NCI-H748 treated with DMSO at 0.1 percent for 48 hours (cell line): ENCODE measurements around the gene SARS2.
"Not testable (repeated sequence)": the region's sequence is repeated elsewhere in the genome, so short reads cannot be mapped to it uniquely, and the experiment has no call there.

Experiments used
- DNase-seq: peaks from one replicate; lab custom pipeline; 2025; lab: John Stamatoyannopoulos, UW

The SARS2 gene

DNA sequence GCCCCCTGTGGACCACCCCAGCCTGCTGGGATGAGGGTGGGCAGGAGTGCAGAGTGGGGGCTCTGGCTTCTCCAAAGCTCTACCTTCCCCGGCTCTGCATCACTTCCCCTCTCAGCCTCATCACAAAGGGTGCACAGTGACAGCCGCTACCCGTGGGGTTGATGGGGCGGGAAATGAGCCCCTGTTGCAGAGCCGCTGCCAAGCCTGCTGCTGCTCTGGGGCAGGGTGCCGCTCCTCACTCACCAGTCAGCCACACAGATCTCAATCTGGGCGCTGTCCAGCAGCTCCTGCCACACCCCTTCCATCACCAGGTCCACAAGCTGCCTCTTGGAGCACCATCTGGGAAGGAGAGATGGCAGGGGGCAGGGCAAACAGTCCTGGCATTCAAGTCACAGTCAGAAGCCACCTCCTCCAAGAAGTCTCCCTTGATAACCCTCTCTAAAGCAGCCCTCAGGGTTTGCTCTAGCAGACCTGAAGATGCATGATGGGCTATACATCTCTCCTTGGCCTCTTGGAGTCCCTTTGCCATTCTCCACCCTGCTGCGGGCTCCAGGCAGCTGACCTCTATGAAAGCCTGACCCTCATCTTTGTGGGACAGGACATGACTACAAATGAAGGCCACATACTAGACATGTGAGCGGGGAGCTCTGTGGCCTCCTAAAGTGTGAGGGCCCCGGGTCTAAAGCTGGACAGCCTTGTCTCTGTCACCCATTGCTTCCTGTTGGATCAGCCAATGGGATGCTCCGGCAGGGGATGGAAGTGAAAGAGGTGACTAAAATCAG is 15.9 kb upstream of the SARS2 start:
- no peak for DNase-seq

DNA sequence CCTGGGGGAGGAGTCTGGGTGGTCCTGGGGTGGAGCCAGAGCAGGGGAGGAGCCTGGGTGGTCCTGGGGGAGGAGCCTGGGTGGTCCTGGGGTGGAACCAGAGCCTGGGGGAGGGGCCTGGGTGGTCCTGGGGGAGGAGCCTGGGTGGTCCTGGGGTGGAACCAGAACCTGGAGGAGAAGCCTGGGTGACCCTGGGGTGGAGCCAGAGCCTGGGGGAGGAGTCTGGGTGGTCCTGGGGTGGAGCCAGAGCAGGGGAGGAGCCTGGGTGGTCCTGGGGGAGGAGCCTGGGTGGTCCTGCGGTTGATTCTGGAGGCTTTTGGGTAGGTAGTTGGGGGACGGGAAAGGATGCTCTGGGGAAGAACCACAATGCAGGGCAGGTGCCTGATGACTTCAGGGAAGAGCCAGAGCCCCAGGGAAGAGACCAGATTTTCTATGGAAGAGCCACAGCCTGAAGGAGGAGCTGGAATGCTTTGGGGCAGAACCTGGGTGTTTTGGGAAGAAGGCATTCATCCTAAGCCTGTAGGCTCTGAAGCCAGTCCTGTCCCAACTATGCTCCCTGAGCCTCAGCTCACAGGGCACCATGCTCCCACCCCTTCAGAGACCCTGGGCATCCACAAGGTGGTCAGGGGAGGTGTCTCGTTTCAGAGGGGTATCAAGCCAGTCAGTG is 15.1 kb upstream of the SARS2 start:
- DNase-seq, result no peak

DNA sequence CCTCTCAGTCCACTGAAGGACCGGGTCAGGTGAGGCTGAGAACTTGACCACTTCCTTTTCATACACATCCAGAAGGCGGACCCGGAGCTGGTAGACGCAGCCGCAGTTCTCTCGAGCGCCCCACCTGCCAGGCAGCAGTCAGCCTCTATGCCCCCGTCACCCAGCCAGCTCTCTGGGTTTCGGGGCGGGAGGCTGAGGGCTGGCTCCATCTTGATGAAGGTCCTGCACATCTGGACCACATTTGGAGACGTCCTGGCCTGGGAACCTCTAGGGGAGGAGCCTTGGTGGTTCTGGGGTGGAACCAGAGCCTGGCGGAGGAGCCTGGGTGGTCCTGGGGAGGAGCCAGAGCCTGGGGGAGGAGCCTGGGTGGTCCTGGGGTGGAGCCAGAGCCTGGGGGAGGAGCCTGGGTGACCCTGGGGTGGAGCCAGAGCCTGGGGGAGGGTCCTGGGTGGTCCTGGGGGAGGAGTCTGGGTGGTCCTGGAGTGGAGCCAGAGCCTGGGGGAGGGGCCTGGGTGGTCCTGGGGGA is 14.5 kb upstream of the SARS2 start:
- peak; percentile 32 for DNase-seq

DNA sequence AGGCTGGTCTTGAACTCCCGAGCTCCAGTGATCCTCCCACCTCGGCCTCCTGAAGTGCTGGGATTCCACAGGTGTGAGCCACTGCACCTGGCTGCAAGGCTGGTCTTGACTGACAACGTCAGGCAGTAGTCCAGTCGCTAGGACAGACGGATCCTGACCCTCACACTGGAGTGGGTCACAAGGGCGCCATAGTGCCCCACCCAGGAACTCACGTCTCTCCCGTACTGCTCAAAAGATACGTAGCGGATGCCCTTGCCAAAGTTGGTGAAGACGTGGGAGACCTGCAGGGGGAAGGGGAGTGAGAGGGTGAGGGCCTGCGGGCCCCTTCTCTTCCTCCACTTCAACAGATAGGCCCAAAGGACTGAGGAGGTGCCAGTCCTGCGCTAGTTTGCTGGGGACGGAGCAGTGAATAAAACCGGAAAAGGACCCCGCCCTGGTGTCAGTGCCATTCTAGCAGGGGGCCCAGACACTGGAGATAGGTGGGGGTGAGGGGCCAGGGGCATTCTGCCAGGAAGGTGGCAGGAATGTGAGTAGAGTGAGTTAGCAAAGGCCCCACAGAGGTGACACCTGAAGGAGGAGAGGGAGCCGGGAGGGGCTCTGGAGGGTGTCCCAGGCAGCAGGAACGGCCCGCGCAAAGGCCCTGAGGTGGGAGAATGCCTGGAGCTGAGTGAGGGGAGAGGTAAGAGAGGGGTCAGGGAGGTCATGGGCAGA is 12.1 kb upstream of the SARS2 start:
- no peak for DNase-seq

DNA sequence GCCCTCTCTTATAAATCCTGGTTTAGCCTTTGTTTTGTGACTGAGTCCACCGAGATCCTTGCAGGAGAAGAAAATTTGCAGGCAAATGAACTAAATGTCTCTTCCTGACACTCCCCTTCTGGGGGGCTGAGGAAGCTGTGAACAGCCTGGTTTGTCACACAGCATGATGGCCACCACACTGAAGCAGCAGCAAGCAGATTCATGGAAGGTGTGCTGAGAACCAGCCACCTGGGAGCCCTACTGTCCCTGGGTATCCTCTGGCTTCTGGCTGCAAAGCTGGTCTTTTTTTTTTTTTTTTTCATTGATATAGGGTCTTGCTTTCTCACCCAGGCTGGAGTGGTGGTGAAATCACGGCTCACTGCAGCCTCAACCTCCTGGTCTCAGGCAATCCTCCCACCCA is 11.4 kb upstream of the SARS2 start:
- DNase-seq, result no peak

DNA sequence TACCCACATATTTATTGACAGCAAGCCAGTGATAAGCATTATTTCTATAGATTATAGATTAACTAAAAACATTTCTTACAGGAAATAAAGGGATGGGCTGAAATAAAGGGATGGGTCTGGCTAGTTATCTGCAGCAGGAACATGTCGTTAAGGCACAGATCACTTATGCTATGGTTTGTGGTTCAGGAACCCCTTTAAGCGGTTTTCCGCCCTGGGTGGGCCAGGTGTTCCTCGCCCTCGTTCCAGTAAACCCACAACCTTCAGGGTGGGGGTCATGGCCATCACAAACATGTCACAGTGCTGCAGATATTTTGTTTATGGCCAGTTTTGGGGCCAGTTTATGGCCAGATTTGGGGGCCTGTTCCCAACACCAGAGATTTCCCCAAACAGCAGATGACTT is 10.9 kb upstream of the SARS2 start:
- DNase-seq, result not testable (repeated sequence)

DNA sequence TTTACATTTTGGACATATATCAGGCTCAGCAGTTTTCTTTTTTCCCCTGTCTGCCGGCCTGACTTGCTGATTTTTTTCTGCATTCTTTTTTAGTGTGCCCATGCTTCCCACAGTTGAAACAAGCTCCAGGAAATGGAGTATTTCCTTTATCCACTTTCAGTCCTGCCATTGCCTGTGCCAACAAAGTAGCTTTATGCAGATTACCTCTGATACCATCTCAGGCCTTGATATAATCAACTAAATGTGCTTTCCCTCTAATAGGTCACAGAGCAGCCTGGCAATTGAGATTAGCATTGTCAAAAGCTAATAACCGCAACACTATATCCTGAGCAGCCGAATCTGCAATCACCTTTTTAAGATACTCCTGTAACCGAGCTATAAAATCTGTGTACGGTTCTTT is 9.4 kb upstream of the SARS2 start:
- no peak for DNase-seq

DNA sequence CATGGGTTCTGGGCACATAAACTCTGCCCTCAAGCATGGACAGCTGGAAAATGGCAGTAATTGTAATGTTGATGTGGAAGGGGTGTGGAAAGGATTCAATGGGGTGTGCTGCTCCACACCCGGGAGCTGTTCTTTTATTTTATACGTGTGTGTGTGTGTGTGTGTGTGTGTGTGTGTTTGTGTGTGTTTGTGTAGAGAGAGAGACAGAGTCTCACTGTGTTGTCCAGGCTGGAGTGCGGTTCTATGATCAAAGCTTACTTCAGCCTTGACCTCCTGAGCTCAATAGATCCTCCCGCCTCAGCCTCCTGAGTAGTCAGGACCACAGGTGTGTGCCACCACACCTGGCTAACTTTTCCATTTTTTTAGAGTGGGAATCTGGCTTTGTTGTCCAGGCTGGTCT is 3.0 kb upstream of the SARS2 start:
- DNase-seq, result no peak

DNA sequence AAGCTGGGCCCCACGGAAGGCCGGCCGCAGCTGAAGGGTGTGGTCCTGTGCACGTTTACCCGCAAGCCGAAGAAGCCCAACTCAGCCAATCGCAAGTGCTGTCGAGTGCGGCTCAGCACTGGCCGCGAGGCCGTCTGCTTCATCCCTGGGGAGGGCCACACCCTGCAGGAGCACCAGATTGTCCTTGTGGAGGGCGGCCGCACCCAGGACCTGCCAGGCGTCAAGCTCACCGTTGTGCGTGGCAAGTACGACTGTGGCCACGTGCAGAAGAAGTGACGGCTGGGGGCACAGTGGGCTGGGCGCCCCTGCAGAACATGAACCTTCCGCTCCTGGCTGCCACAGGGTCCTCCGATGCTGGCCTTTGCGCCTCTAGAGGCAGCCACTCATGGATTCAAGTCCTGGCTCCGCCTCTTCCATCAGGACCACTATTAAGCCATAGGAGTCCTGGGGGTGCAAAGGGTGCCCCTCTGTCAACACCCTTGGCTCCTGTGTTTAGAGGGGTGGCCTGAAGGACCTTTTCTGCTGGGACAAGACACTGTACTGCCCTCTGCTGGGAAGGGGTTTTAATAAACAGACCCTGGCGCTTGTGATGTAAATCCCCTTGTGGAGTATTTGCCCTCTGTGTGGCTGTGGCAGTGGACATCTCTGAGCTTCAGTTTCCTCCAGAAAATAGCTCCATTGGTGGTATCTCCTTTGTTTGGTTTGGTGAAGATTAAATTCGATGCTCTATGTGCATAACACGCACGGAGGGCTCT is 2.0 kb upstream of the SARS2 start:
- no peak for DNase-seq

DNA sequence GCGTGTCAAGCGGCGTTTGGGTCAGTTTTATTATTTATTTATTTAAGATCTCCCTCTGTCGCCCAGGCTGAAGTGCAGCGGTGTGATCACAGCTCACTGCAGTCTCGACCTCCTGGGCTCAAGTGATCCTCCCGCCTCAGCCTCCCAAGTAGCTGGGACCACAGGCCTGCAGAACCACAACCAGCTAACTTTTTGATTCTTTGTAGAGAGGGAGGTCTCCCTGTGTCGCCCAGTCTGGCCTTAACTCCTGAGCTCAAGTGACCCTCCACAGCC is 894 bp upstream of the SARS2 start:
- no peak for DNase-seq

DNA sequence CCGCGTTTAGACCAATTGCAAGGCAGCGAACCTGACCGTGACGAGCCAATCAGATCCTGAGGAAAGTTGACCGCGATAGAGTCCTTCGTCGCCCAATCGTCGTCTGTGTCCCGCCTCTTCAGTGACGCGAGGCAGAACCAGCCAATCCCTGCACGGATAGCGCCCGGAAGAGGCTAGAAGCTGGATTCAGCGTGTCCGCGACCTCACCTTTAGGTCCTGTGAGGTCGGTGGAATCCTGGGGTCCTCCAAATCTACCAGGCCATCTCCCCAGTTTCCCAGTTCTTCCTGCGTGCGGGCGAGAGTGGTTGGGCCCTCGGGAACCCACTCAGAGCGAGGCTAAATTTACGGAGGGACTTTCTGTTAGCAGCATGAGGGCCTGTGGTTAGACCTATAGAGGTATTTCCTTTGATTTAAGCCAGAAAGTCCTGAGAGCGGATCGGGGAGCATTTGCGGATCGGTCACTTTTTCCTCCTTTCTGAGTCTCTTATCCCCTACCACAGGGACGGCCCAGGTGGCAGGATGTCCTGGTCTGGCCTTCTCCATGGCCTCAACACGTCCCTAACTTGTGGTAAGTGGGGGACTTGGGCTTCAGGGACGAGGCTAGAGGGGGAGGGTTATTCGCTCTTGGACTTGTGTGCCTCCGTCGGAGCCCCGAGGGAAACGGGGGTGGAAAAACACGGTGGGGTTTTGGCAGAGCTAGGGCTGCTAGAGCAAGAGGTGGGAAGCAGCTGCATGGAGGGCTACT is 385 bp upstream of the SARS2 start, which contains the start of gene MRPS12:
MRPS12 (plus strand) TSS at position 169 of the 745 bp plus-strand sequence; CDS start at position 520, 351 bp downstream.
- peak; percentile 99 for DNase-seq

DNA sequence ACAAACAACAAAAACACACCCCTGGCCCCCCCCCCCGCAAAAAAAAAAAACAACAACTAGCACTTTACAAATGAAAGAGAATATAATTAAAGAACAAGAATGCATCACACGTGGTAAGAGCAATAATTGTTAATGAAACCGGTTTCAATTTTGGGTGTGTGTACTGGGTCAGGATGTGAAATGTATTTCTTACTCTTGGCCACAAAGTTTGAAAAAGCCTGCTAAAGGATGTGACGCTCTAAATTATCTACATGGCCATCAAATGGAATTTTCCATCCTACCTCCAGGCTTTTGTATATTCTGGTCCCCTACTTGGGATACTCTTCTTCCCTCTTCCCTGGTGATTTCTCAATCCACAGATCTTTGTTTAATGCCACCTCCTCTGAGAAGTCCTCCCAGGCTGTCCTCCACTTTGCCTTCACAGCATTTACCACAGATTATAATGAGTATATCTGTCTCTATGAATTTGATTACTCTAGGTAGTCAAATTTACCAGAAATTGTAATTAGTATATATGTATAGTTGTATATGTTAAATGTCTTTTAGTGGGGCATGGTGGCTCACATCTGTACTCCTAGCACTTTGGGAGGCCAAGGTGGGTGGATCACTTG is 2.1 kb downstream of the SARS2 start:
- DNase-seq, result no peak

DNA sequence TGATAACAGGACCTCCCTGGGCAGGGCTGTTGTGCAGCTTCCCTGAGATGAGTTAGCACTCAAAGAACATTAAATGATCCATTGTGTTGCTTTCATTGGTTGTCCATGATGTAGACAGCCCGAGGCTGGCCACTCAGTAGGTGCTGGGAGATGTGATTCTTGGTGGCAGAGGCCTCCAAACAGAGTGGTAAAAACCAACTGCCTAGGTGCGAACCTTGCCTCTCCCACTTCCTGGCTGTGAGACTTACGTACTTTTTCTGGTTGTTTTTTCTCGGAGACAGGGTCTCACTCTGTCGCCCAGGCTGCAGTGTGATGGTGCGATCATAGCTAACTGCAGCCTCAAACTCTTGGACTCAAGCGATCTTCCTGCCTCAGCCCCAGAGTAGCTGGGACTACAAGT is 6.2 kb downstream of the SARS2 start:
- no peak for DNase-seq

DNA sequence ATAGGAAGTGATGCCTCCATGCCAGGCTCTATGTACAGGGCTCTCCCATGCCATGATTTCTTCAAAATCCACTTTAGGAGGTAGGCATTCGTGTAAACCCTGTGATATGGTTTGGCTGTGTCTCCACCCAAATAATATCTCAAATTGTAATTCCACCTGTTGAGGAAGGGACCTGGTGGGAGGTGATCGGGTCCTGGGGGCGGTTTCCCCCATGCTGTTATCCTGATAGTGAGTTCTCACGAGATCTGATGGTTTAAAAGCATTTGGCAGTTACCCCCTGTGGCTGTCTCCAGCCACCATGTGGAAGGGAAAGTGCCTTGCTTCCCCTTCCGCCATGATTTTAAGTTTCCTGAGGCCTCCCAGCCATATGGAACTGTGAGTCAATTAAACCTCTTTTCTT is 8.1 kb downstream of the SARS2 start:
- DNase-seq, result no peak

DNA sequence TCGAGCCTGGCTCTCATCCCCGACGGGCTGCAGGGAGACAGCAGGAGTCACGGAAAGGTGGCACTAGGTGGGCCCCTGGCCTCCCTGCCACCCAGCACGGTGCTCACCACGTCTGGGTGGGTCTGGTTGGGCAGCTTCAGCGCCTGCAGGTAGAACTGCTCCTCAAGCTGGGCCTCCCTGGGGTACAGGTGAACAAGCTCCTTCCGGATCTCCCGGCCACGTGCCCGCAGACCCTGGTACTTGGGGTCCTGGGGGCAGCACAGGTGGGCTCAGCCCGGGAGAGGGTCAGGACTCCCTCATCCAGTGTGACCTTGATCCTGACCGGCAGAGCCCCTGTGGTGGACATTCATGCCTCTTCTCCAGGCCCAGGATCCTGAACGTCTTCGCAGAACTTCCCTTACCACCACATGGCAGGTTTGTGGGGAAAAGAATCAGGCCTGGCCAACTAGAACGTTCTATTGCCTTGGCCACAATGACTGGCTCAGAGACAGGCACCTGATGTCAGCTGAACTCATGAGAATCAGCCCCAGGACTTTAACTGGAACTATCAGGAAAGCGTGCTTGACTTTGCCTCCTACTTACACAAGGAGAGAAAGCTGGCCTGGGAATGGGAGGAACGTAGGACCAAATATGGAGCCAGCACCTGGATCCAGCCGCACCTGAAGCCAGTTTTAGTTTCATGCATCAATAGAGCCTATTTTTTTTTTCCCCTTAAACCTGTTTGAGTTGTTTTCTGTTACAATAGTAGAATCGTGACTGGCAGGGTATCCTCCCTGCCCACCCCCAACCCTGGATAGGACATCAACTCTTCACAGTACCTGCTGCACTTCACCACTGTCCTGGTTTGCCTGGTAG is 8.9 kb downstream of the SARS2 start:
- DNase-seq, result no peak

DNA sequence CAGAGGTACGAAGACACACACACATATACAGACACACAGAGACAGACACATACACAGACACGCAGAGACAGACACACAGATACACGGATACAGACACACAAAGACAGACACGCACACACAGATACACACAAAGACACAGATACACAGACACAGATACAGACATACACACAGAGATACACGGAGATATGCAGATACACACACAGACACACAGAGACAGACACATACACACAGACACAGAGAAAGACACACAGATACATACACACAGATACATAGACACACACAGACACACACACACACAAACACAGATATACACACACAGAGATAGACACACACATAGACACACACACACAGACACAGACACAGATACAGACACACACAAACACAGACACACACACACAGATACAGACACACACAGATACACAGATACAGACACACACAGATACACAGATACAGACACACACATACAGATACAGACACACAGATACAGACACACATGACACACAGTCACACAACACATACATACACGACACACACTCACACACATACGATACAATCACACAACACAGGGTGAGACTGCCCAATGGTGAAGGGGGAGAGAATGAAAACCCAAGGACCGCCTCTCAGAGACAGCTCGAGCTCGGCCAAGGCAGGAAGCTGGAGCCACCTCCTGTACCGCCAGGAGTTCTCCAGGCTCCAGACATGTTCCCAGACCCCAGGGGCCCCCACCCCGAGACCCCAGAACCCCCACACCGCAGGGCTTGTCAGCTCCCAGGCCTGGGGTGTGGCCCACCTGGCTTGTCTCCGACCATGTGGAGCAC is 9.8 kb downstream of the SARS2 start:
- no peak for DNase-seq

DNA sequence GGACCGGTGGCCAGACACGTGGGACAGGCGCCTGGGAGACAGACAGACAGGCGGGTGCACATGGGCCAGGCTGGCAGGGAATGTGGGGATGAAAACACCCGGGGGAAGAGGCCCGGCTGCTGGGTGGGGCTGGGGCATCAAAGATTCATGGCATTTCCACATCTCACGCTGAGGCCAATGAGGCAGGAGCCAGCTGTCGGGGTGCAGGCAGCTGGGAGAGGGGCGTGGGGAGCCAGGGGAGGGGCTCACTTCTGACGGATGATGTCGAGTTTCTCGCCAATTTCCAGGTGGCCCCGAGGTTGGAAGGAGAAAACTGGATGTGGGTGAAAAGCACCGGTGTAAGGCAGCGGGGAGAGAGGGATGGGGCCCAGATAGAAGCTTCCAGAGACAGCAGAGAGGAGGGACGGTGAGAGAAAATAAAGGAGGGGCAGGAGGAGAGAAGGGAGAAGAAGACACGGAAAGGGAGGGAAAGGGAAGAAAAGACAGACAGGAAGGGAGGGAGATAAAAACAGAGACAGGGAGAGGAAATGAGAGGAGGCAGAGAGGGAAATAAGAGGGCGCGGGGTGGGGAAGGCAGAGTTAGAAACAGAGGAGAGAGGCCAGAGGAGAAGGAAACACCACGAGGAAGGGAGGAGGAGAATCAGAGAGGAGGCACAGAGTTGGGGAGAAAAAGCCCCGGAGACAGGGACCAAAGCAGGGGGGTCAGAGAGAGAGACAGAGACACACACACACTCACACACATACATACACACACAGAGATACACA is 10.5 kb downstream of the SARS2 start:
- no peak for DNase-seq

DNA sequence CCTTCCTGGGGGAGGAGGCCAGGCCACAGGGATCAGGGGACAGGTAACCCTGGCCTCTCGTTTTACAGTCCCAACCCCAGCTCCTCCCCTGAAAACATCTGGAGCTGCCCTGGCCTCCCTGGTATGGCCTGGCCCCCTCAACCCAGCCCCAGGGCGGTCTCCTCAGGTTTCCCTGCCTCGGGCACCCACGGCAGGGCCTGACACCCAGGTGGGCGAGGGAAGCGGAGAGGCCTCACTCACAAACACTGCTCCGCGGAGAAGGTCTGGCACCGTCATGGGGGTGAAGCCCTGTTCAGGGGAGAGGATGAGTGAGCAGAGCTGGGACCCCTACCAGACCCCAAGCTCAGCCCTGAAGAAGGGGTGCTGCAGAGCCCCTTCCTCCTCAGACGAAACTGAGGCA is 12.0 kb downstream of the SARS2 start:
- no peak for DNase-seq
